HG03378 (cell line): Measurements from ENCODE around the gene FAM89B.
A peak's percentile ranks its signal among the peaks of the same experiment; 100 is the strongest.
"Not testable (repeated sequence)": the region's sequence is repeated elsewhere in the genome, so short reads cannot be mapped to it uniquely, and the experiment has no call there.

Experiments
- ATAC-seq: cut with Tn5 transposase; IDR thresholded peaks from one replicate; pipeline ENCODE4 v1.9.1; 2021; ENCODE audit warnings: mild to moderate bottlenecking, moderate library complexity; ENCODE audit not compliant: unreplicated experiment

FAM89B gene

DNA sequence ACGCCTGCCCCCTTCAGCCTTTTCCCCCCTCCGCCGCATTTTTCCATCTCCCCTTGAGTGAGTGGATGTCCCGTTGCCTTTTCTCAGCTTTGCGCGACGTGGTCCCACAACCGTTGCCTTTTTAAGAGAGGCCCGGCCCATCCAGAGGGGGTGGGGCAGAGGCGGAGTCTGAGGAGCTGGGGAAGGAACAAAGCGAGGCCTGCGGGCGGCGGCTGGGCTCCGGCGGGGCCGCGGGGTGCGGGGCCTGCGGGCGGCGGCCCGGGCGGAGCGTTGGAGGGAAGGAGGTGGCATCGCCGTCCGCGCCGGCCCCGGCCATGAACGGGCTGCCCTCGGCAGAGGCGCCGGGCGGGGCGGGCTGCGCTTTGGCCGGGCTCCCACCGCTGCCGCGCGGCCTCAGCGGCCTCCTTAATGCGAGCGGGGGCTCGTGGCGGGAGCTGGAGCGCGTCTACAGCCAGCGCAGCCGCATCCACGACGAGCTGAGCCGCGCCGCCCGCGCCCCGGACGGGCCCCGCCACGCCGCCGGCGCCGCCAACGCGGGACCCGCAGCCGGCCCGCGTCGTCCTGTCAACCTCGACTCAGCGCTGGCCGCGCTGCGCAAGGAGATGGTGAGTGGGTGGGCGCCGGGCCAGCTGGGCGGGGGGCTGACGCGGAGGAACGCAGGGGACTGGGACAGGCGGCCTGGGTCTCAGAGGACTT lies at the start of gene FAM89B:
TSS of gene FAM89B (plus strand) at position 183 of the 696 bp plus-strand sequence. CDS start at position 315, 132 bp downstream.
- ATAC-seq = no peak

DNA sequence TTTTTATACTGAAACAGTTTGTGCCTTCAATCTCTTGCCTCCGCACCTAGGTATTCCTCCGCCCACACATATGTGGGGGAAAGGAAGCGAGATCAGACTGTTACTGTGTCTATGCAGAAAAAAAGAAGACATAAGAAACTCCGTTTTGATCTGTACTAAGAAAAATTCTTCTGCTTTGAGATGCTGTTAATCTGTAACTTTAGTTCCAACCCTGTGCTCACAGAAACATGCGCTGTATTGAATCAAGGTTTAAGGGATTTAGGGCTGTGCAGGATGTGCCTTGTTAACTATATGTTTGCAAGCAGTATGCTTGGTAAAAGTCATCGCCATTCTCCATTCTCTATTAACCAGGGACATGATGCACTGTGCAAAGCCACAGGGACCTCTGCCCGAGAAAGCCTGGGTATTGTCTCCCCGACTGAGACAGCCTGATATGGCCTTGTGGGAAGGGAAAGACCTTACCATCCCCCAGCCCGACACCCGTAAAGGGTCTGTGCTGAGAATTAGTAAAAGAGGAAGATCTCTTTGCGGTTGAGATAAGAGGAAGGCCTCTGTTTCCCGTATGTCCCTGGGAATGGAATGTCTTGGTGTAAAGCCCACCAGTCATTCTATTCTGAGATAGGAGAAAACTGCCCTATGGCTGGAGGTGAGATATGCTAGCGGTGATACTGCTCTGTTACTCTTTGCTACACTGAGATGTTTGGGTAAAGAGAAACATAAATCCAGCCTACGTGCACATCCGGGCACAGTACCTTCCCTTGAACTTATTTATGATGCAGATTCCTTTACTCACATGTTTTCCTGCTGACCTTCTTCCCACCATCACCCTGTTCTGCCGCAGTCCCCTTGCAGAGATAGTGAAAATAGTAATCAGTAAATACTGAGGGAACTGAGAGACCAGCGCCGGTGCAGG lies 49.4 kb upstream of the FAM89B start:
- ATAC-seq = not testable (repeated sequence)

DNA sequence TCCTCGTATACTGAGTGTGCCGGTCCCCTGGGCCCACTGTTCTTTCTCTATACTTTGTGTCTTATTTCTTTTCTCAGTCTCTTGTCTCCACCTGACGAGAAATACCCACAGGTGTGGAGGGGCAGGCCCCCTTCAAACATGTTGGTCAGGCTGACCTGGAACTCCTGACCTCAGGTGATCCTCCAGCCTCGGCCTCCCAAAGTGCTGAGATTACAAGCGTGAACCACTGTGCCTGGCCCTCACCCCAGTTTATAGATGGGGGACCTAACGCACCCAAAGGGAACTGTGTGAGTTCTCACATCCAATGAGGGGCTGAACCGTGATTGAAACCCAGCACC lies 48.7 kb upstream of the FAM89B start:
- ATAC-seq = not testable (repeated sequence)

DNA sequence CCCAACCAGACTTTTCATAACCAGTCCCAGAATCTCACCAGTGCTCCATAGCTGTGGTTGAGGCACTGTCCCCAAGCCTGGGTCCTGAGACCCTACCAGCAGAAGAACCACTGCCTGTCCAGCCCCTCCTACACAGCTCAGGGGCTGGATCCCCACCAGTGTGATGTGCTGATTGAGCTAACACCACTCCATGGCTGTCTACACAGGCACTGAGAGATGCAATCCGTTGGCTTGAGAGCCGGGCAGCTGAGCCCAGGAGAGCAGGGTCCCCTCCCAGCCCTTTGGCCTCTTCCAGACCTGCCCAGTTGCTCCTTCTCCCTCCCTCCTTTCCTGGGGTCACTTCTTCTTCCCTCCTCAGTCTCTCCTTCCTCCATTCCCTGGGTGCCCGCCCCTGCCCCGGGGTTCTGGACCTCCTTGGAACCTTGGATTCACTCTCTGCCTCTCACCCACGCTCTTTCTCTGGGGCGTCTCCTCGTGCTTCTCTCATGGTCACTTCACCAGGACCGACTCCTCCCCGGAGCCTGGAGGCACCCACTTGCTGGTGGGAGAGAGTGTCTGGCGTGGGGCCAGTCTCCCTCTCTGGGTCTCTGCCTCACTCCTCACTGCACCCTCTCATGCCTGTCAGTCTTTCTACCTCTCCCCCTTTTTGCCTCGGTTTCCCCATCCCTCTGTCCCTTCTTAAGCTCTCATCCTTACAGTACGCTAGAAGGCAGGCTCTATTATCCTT lies 48.2 kb upstream of the FAM89B start:
- ATAC-seq = no peak

DNA sequence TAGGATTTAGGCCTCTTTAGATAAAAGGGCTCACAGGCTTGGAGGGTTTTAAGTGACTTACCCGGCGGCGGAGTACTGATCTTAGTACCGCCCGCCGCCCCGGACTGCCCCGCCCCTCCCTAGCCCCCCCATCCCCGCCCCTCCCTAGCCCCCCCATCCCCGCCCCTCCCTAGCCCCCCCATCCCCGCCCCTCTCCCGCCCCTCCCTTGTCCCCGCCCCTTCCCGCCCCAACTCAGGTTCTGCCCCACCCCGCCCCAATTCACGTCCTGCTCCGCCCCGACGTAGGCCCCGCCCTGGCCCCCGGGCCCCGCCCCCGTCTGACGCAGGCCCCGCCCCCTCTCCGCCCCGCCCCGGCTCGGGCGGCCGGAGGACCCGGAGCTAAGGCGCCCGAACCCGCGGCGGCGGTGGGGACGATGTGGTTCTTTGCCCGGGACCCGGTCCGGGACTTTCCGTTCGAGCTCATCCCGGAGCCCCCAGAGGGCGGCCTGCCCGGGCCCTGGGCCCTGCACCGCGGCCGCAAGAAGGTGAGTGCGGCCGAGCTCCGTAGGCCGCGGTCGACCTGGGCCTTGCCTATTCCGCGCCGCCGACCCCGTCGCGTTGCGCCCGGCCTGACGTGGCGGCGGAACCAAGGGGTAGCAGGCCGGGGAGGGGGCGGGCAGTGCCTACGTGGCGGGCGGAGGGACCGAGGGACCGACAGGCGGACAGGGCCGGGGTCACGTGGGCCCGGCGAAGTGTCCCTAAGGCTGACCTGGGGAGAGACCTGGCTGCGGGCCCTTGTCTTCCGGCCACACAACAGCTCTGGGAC lies 47.4 kb upstream of the FAM89B start, which contains the start of gene SCYL1:
TSS of gene SCYL1 (plus strand) at position 343 of the 805 bp plus-strand sequence. CDS start at position 414, 71 bp downstream.
- ATAC-seq = peak; percentile 38

DNA sequence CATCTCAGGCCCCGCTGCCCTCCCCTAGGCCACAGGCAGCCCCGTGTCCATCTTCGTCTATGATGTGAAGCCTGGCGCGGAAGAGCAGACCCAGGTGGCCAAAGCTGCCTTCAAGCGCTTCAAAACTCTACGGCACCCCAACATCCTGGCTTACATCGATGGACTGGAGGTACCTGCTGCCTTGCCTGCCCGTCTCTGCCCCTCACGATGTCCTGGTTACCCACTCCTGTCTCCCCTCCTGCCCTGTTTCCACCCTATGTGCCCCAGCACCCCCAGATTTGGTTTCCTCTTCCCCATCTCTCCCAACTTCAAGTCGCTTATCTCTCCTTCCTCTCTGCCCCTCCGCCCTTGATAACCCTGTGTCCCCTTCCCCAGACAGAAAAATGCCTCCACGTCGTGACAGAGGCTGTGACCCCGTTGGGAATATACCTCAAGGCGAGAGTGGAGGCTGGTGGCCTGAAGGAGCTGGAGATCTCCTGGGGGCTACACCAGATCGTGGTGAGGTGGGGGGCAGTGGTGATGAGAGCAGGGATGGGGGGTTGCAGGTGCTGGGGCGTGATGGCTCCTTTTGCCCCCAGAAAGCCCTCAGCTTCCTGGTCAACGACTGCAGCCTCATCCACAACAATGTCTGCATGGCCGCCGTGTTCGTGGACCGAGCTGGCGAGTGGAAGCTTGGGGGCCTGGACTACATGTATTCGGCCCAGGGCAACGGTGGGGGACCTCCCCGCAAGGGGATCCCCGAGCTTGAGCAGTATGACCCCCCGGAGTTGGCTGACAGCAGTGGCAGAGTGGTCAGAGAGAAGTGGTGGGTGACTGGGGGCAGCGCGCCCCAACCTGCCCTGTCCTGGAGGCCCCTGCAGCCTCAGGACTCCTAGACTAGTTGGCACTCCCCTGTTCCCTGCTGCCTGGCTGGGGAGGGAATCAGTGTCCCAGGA lies 46.5 kb upstream of the FAM89B start:
- ATAC-seq = no peak

DNA sequence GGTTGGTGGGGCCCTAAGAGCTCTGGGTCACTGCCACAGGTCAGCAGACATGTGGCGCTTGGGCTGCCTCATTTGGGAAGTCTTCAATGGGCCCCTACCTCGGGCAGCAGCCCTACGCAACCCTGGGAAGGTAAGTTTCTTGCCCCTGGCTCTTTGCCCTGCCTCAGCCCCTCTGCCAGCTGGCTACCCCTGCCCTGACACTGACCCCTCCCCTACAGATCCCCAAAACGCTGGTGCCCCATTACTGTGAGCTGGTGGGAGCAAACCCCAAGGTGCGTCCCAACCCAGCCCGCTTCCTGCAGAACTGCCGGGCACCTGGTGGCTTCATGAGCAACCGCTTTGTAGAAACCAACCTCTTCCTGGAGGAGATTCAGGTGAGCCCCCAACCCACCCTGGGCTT lies 45.6 kb upstream of the FAM89B start:
- no peak for ATAC-seq

DNA sequence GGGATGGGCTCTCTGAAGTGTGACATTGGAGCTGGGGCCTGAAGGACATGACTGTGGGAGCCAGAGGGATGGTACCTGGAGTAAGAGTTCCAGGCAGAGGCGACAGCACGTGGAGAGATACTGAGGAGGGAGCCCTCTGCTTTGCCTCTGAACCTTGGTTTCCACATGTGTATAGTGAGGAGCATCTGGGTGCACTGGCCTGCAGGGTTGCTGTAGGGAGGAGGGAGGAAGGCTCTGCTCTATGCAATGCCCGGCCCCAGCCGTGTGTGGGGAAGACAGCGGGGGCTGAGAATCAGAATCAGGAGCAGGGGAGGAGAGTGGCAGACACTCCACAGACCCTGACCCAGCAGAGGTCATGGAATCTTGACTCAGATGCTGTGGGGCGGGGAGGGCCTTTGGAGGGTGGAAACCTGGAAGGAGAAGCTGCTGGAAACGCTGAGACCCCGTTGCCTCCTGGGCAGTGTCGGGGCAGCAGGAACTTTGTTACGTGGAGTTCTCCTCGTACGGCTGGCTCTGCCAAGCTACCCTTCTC lies 43.5 kb upstream of the FAM89B start:
- no peak for ATAC-seq

DNA sequence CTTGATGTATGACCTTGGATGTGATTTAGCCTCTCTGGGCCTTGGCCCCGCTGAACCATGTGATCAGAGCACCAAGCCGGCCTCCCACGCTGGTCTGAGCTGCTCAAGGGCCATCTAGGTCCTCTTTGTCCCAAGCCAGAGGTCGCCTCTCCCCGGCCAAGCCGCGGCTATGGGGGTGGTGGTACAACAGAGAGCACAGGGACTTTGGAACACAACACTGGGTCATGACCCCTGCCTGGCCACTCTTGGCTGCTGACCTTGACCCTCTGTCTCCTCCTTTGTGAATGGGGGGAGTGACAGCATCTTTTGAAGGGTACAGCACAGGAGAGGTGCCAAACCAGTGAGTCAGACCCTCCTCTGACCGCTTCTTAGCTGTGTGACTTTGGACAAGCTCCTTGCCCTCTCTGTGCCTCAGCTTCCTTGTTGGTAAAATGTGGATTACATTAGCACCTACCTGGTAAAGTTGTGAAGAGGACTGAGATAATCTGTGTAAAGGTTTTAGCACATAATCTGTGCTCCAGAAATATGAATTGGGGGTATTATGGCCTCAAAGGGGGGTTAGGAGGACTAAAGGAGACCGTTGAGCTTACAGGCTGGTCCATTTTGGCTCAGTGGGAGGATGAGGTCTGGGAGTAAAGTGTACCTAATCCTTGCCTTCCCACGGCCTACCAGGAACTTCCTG lies 42.7 kb upstream of the FAM89B start:
- ATAC-seq = no peak

DNA sequence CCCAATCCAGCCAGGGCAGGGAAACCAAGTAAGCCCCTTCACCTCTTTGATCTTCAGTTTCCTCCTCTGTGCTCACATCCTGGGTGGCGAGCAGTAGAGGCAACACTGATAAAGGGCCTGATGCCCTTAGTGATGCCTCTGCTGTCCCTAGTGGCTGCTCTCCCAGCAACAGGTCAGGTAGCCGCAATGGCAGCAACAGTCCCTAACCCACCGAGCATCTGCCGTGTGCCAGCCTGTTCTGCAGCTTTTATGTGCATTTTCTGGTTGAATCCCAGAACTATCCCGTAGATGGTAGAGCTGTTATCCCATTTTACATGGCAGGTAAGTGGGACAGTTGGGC lies 42.2 kb upstream of the FAM89B start:
- no peak for ATAC-seq

DNA sequence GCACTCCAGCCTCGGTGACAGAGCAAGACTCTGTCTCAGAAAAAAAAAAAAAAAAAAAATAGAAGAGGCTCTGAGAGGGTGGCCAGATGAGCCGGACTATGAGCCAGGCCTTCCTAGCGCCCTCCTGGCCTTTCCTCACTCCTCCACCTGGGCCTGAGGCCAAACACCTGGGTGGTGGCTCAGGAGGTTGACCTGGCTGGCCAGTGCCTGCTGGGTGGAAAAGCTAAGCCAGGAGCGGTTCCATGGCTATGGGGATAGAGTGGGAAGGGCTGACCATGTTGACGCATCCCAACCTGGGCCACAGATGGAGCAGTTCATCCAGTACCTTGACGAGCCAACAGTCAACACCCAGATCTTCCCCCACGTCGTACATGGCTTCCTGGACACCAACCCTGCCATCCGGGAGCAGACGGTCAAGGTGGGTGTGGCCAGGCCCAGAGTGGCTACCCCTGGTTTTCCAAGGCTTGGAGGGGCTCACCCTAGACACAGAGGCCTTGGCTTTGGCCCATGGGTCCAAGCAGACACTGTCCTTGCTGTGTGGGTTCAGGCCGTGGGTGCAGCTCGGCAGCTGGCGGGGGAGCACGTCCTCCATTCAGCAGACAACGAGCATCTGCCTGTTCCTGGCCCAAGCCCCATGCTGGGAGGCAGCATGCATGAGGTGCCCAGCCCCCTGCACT lies 39.8 kb upstream of the FAM89B start:
- ATAC-seq = no peak

DNA sequence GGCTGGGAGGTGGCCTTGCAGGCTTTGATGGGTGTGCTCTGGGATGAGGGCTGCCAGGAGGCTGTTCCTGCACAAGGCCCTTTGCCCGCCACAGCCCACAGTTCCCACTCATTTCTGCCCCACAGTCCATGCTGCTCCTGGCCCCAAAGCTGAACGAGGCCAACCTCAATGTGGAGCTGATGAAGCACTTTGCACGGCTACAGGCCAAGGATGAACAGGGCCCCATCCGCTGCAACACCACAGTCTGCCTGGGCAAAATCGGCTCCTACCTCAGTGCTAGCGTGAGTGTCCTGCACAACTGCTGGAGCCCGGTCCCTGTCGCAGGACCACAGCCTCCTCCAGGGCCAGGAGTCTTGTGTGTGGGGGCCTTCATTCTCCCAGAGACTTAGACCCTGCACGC lies 37.2 kb upstream of the FAM89B start:
- ATAC-seq = no peak

DNA sequence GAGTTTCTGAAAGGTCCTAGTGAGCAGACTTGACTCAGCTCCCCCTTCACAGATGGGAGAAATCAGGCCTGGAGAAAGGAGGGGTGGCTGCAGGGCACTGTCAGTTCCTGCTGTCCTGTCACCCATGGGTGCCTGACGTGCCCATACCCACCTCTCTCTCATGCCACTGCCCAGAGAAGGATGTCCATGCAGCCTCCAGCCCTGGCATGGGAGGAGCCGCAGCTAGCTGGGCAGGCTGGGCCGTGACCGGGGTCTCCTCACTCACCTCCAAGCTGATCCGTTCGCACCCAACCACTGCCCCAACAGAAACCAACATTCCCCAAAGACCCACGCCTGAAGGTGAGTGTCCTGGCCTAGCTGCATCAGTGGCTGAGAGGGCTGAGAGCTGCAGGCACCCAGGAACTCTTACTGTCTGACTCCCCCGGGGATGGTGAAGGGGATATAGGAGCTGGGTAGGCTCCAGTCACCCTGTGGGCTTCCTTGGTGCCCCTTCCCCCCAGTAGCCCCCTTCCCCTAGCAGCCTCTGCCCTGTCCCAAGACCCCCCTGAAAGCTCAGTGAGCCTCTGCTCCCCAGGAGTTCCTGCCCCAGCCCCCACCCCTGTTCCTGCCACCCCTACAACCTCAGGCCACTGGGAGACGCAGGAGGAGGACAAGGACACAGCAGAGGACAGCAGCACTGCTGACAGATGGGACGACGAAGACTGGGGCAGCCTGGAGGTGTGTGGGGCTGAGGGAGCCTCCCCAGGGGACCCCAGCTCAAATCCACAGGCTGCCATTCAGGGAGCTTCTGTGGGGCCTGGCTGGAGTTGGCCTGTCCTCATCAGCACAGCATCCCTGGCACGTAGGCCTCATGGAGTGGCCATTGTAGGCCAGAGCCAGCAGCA lies 35.7 kb upstream of the FAM89B start:
- no peak for ATAC-seq

DNA sequence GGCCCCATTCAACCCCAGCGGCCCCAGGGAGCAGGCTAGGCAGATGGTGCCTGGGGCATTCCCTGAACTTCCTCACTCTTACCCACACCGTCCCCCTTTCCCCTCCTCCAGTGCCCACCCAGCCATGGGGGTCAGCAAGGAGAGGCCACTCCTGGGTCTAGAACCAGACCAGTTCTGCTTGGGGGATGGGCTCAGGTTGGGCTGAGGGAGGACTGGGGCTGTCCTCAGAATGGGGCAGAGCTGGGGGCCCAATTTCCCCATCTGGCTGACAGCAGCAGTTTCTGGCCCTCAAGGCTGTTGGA lies 35.1 kb upstream of the FAM89B start:
- ATAC-seq = no peak

DNA sequence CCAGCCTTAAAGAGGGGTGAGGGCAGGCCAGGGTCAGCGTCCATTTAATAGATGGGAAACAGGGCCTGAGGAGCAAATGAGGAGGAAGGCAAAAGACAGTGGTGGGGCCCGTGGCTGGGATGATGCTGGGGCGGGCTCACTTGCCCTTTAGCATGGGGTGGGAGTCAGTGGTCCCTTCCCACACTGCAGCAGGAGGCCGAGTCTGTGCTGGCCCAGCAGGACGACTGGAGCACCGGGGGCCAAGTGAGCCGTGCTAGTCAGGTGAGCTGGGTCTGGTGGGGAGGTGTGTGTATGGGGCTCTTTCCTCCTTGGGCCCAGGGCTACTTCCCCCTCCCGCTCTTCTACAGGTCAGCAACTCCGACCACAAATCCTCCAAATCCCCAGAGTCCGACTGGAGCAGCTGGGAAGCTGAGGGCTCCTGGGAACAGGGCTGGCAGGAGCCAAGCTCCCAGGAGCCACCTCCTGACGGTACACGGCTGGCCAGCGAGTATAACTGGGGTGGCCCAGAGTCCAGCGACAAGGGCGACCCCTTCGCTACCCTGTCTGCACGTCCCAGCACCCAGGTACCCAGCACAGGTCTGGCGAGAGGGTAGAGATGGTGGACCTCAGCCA lies 34.6 kb upstream of the FAM89B start:
- no peak for ATAC-seq

DNA sequence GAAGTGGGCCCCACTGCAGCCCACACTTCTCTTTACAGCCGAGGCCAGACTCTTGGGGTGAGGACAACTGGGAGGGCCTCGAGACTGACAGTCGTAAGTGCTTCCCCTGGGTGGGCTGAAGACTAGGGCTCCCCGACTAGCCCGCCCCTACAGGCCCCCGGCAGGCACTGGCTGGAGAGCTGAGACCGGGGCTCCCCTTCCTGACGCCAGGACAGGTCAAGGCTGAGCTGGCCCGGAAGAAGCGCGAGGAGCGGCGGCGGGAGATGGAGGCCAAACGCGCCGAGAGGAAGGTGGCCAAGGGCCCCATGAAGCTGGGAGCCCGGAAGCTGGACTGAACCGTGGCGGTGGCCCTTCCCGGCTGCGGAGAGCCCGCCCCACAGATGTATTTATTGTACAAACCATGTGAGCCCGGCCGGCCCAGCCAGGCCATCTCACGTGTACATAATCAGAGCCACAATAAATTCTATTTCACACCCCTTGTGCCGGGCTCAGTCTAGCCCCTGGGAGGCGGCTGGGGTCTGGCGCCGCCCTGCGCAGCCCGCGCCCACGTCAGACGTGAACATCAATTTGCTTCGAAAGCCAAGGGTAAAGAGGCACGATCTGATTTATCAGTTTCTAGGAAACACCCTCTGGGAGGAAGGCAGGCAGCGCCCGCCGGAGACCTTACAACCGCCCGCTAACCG lies 34.0 kb upstream of the FAM89B start:
- no peak for ATAC-seq
